ENCODE results near the gene EXOSC7.

Gene EXOSC7

GRCh38 chr3:45008117-45008516 is 32.1 kb downstream of the EXOSC7 start:
- Histone ChIP-seq H3K36me3 (replicated peaks) (peaks cover 74% of the 10 kb centered on the region), H3K4me3 (no peak overlapping the region), H3K9me3 (no peaks in the 10 kb centered on the region; the same call in 1 of the 2 replicates), H3K27me3 (ENCODE audit: low read depth) (no peaks in the 10 kb centered on the region), H3K4me1 (no peaks in the 10 kb centered on the region)
- no peak for DNase-seq (ENCODE audit: low spot score in 2 of 2)
- in situ Hi-C loops (cut with MboI; ENCODE audit: low sequenced_read_pairs), result no loop called here

GRCh38 chr3:45009868-45010267 is 33.8 kb downstream of the EXOSC7 start:
- no peak overlapping the region for H3K4me3 ChIP-seq
- DNase-seq (ENCODE audit: low spot score in 2 of 2), result no peak
- no peaks in the 10 kb centered on the region for H3K4me1 ChIP-seq
- no peaks in the 10 kb centered on the region; the same call in 1 of the 2 replicates for H3K9me3 ChIP-seq
- H3K27me3 ChIP-seq (ENCODE audit: low read depth), result no peaks in the 10 kb centered on the region
- in situ Hi-C loops (cut with MboI; ENCODE audit: low sequenced_read_pairs), result no loop called here
- peaks cover 66% of the 10 kb centered on the region for H3K36me3 ChIP-seq (replicated peaks)

- Histone ChIP-seq H3K27me3 (ENCODE audit: low read depth) (no peaks in the 10 kb centered on the region), H3K9me3 (no peaks in the 10 kb centered on the region), H3K4me3 (no peak overlapping the region), H3K36me3 (replicated peaks) (peaks cover 64% of the 10 kb centered on the region), H3K4me1 (no peaks in the 10 kb centered on the region)
- in situ Hi-C loops (cut with MboI; ENCODE audit: low sequenced_read_pairs), result no loop called here
- no peak for DNase-seq (ENCODE audit: low spot score in 2 of 2)
Measured at GRCh38 chr3:45010811-45011333, 34.8 kb downstream of the EXOSC7 start.

- no peaks in the 10 kb centered on the region for H3K4me1 ChIP-seq
- peaks cover 64% of the 10 kb centered on the region for H3K36me3 ChIP-seq (replicated peaks)
- H3K27me3 ChIP-seq (ENCODE audit: low read depth), result no peaks in the 10 kb centered on the region
- no peak overlapping the region for H3K4me3 ChIP-seq
- in situ Hi-C loops (cut with MboI; ENCODE audit: low sequenced_read_pairs), result no loop called here
- no peaks in the 10 kb centered on the region for H3K9me3 ChIP-seq
- no peak for DNase-seq (ENCODE audit: low spot score in 2 of 2)
Measured at GRCh38 chr3:45011756-45012508, 35.9 kb downstream of the EXOSC7 start.

GRCh38 chr3:45012577-45012976 is 36.5 kb downstream of the EXOSC7 start:
- H3K36me3 ChIP-seq (replicated peaks), result peaks cover 59% of the 10 kb centered on the region
- H3K9me3 ChIP-seq, result no peaks in the 10 kb centered on the region
- in situ Hi-C loops (cut with MboI; ENCODE audit: low sequenced_read_pairs), result no loop called here

GRCh38 chr3:45016916-45017315 is 40.9 kb downstream of the EXOSC7 start:
- Histone ChIP-seq H3K9me3 (no peaks in the 10 kb centered on the region), H3K27me3 (ENCODE audit: low read depth) (no peaks in the 10 kb centered on the region), H3K4me3 (no peak overlapping the region), H3K4me1 (no peaks in the 10 kb centered on the region), H3K36me3 (replicated peaks) (peaks cover 26% of the 10 kb centered on the region)
- in situ Hi-C loops (cut with MboI; ENCODE audit: low sequenced_read_pairs), result no loop called here
- no peak for DNase-seq (ENCODE audit: low spot score in 2 of 2)

More at GRCh38 chr3:45012577-45012976, 36.5 kb downstream of the EXOSC7 start:
- H3K27me3 ChIP-seq (ENCODE audit: low read depth), result no peaks in the 10 kb centered on the region
- DNase-seq (ENCODE audit: low spot score in 2 of 2), result no peak
- no peaks in the 10 kb centered on the region for H3K4me1 ChIP-seq
- no peak overlapping the region for H3K4me3 ChIP-seq

GRCh38 chr3:45017821-45018220 is 41.8 kb downstream of the EXOSC7 start:
- peaks cover 17% of the 10 kb centered on the region for H3K36me3 ChIP-seq (replicated peaks)
- no peaks in the 10 kb centered on the region for H3K9me3 ChIP-seq
- no peak overlapping the region for H3K4me3 ChIP-seq
- no peaks in the 10 kb centered on the region for H3K27me3 ChIP-seq (ENCODE audit: low read depth)
- DNase-seq (ENCODE audit: low spot score in 2 of 2), result no peak
- no peaks in the 10 kb centered on the region for H3K4me1 ChIP-seq
- in situ Hi-C loops (cut with MboI; ENCODE audit: low sequenced_read_pairs), result no loop called here

GRCh38 chr3:45020534-45020933 is 44.5 kb downstream of the EXOSC7 start:
- no peak for DNase-seq (ENCODE audit: low spot score in 2 of 2)
- H3K4me3 ChIP-seq, result no peak overlapping the region
- no peaks in the 10 kb centered on the region for H3K9me3 ChIP-seq
- H3K4me1 ChIP-seq, result no peaks in the 10 kb centered on the region
- H3K36me3 ChIP-seq (replicated peaks), result peaks cover 3% of the 10 kb centered on the region; the same call in 1 of the 2 replicates
- in situ Hi-C loops (cut with MboI; ENCODE audit: low sequenced_read_pairs), result no loop called here
- no peaks in the 10 kb centered on the region for H3K27me3 ChIP-seq (ENCODE audit: low read depth)

- H3K27me3 ChIP-seq (ENCODE audit: low read depth), result no peaks in the 10 kb centered on the region
- no peaks in the 10 kb centered on the region for H3K36me3 ChIP-seq (replicated peaks)
- H3K4me3 ChIP-seq, result no peak overlapping the region
- no peaks in the 10 kb centered on the region for H3K9me3 ChIP-seq
- H3K4me1 ChIP-seq, result no peaks in the 10 kb centered on the region
- no peak for DNase-seq (ENCODE audit: low spot score in 2 of 2)
- in situ Hi-C loops (cut with MboI; ENCODE audit: low sequenced_read_pairs), result no loop called here
Measured at GRCh38 chr3:45021524-45022297, 45.7 kb downstream of the EXOSC7 start.

- no peaks in the 10 kb centered on the region for H3K27me3 ChIP-seq (ENCODE audit: low read depth)
- no peak for DNase-seq (ENCODE audit: low spot score in 2 of 2)
- H3K4me3 ChIP-seq, result no peak overlapping the region
- in situ Hi-C loops (cut with MboI; ENCODE audit: low sequenced_read_pairs), result no loop called here
- no peaks in the 10 kb centered on the region for H3K9me3 ChIP-seq
- no peaks in the 10 kb centered on the region for H3K4me1 ChIP-seq
- no peaks in the 10 kb centered on the region for H3K36me3 ChIP-seq (replicated peaks)
Measured at GRCh38 chr3:45023675-45024074, 47.6 kb downstream of the EXOSC7 start.

- Histone ChIP-seq H3K4me3 (no peak overlapping the region), H3K27me3 (ENCODE audit: low read depth) (no peaks in the 10 kb centered on the region), H3K36me3 (replicated peaks) (no peaks in the 10 kb centered on the region), H3K9me3 (no peaks in the 10 kb centered on the region), H3K4me1 (no peaks in the 10 kb centered on the region)
- in situ Hi-C loops (cut with MboI; ENCODE audit: low sequenced_read_pairs), result loop anchor here (25.0 kb wide), 1 partner anchor 1063 kb away; no protein-coding TSS in a partner anchor
- no peak for DNase-seq (ENCODE audit: low spot score in 2 of 2)
Measured at GRCh38 chr3:45024542-45025255, 48.7 kb downstream of the EXOSC7 start.

- Histone ChIP-seq H3K27me3 (ENCODE audit: low read depth) (no peaks in the 10 kb centered on the region), H3K9me3 (no peaks in the 10 kb centered on the region), H3K4me1 (no peaks in the 10 kb centered on the region), H3K36me3 (replicated peaks) (no peaks in the 10 kb centered on the region), H3K4me3 (no peak within 1 kb of the TSS)
- in situ Hi-C loops (cut with MboI; ENCODE audit: low sequenced_read_pairs), result loop anchor here (25.0 kb wide), 1 partner anchor 1061 kb away; no protein-coding TSS in a partner anchor
- no peak for DNase-seq (ENCODE audit: low spot score in 2 of 2)
Measured at GRCh38 chr3:45026038-45026437, 50.0 kb downstream of the EXOSC7 start, which contains the start of gene CLEC3B. CLEC3B (plus strand) TSS chr3:45026303; CDS start chr3:45026363, 60 bp downstream.

- Histone ChIP-seq H3K9me3 (no peaks in the 10 kb centered on the region), H3K36me3 (replicated peaks) (no peaks in the 10 kb centered on the region), H3K4me3 (no peak overlapping the region), H3K4me1 (no peaks in the 10 kb centered on the region), H3K27me3 (ENCODE audit: low read depth) (no peaks in the 10 kb centered on the region)
- no peak for DNase-seq (ENCODE audit: low spot score in 2 of 2)
- in situ Hi-C loops (cut with MboI; ENCODE audit: low sequenced_read_pairs), result loop anchor here (25.0 kb wide), 1 partner anchor 1060 kb away; no protein-coding TSS in a partner anchor
Measured at GRCh38 chr3:45026957-45027356, 50.9 kb downstream of the EXOSC7 start.

Data from HAP-1 (cell line).